Endothelial cell of umbilical vein (primary cell): ENCODE measurements around the gene EPX. TPM values are rescaled to one million over a fixed set of nuclear protein-coding genes. Genes with fewer than 3 reads are reported as not detected.

Source experiments
- BruUV-seq: library from RNA; stranded (reverse); fragments of 400-500 nt; replicated peaks from 2 replicates; lab custom pipeline; 2021; lab: Mats Ljungman, UMichigan
- CTCF ChIA-PET: fragments of 300-600, 350-600 bp; sonication (Branson Sonifier 250); formaldehyde crosslinking; loops from one replicate; lab custom pipeline; 2021; ENCODE audit warnings: antibody characterized with exemption, inconsistent platforms; lab: Charles Lee
- POLR2A ChIA-PET: fragments of 300-600, 350-600 bp; sonication (Branson Sonifier 250); formaldehyde crosslinking; loops from one replicate; lab custom pipeline; 2021; ENCODE audit warnings: antibody characterized with exemption, inconsistent platforms; lab: Charles Lee
- DNase-seq: peaks from one replicate; pipeline ENCODE4 v3.0.0-alpha.2; 2011; ENCODE audit warnings: low read depth, low spot score
- FAIRE-seq: peaks from 2 replicates; lab custom pipeline; 2011; peaks lifted over from hg19 to GRCh38; lab: Jason Lieb, UNC
- H2AFZ ChIP-seq: 2 replicates; pipeline ENCODE4 v1.6.0; 2012; ENCODE audit warnings: low read depth, low read length, control low read depth, inconsistent platforms
- H3K27ac ChIP-seq: 2 replicates; pipeline ENCODE4 v1.5.1; 2011; ENCODE audit warnings: low read depth, mild to moderate bottlenecking, control low read depth, low read length, moderate library complexity; ENCODE audit not compliant: insufficient read depth
- H3K27me3 ChIP-seq, 2 experiments: 2 replicates each; pipeline versions ENCODE4 v1.6.0 to v1.6.1; 2011; ENCODE audit warnings: low read length in 2 of 2, mixed read lengths in 1 of 2; ENCODE audit not compliant: control insufficient read depth in 2 of 2, insufficient read depth in 2 of 2
- H3K36me3 ChIP-seq, 2 experiments: 2 replicates in 1 of 2; 3 replicates in 1 of 2; pipeline ENCODE4 v1.5.1; 2011; ENCODE audit warnings: low read length in 2 of 2, mild to moderate bottlenecking in 1 of 2, moderate library complexity in 1 of 2; ENCODE audit not compliant: control insufficient read depth in 2 of 2, insufficient read depth in 2 of 2; ENCODE audit errors: extremely low read depth in 1 of 2
- H3K4me1 ChIP-seq: 3 replicates; pipeline ENCODE4 v1.5.1; 2011; ENCODE audit warnings: mild to moderate bottlenecking, low read length; ENCODE audit not compliant: control insufficient read depth, insufficient read depth; ENCODE audit errors: extremely low read depth
- H3K4me2 ChIP-seq: 2 replicates; pipeline ENCODE4 v1.6.1; 2011; ENCODE audit warnings: low read length, control low read depth, mixed read lengths; ENCODE audit not compliant: insufficient read depth
- H3K4me3 ChIP-seq, 3 experiments: fragments of 200-600 bp in 1 of 3; sonication (generic), shearing (Covaris generic) in 1 of 3; replicated peaks in 1 of 3; 2 replicates each; pipeline ENCODE4 v1.5.1; 2011 to 2016; ENCODE audit warnings: control low read depth in 3 of 3, low read length in 3 of 3, mild to moderate bottlenecking in 2 of 3, inconsistent platforms in 1 of 3, low read depth in 1 of 3, moderate library complexity in 1 of 3; ENCODE audit not compliant: insufficient read depth in 1 of 3
- H3K79me2 ChIP-seq: 2 replicates; pipeline ENCODE4 v1.6.0; 2012; ENCODE audit warnings: low read length, inconsistent platforms; ENCODE audit not compliant: control insufficient read depth, insufficient read depth
- H3K9ac ChIP-seq: replicated peaks from 2 replicates; pipeline ENCODE3; 2011; ENCODE audit warnings: low read length, control low read depth; ENCODE audit not compliant: insufficient read depth; ENCODE audit errors: extremely low read depth
- H3K9me1 ChIP-seq: replicated peaks from 3 replicates; pipeline ENCODE4 v1.6.0; 2011; ENCODE audit warnings: mild to moderate bottlenecking, low read length; ENCODE audit not compliant: control insufficient read depth, insufficient read depth; ENCODE audit errors: extremely low read depth
- H3K9me3 ChIP-seq: replicated peaks from 2 replicates; pipeline ENCODE4 v1.5.1; 2012; ENCODE audit warnings: low read length, inconsistent platforms; ENCODE audit not compliant: control insufficient read depth, insufficient read depth
- H4K20me1 ChIP-seq: replicated peaks from 2 replicates; pipeline ENCODE3; 2011; ENCODE audit warnings: mild to moderate bottlenecking, low read length; ENCODE audit not compliant: control insufficient read depth, insufficient read depth; ENCODE audit errors: extremely low read depth
- CTCF ChIP-seq, 2 donors: IDR thresholded peaks; 1 replicate in 1 of 2; 2 replicates in 1 of 2; pipeline ENCODE4 v1.5.1; 2011; ENCODE audit warnings: low read length in 2 of 2, mild to moderate bottlenecking in 2 of 2, moderate library complexity in 2 of 2, control low read depth in 1 of 2, inconsistent platforms in 1 of 2, low read depth in 1 of 2; ENCODE audit not compliant: insufficient read depth in 1 of 2; ENCODE audit errors: extremely low read depth in 1 of 2
- EZH2 ChIP-seq: IDR thresholded peaks from 2 replicates; pipeline ENCODE4 v1.6.1; 2012; ENCODE audit warnings: borderline replicate concordance, low read depth, mild to moderate bottlenecking, moderate library complexity, low read length, inconsistent platforms; ENCODE audit not compliant: severe bottlenecking
- FOS ChIP-seq: IDR thresholded peaks from 2 replicates; pipeline ENCODE4 v1.6.1; 2011; ENCODE audit warnings: mild to moderate bottlenecking, low read length, moderate library complexity, borderline replicate concordance; ENCODE audit not compliant: insufficient read depth
- GATA2 ChIP-seq: IDR thresholded peaks from 2 replicates; pipeline ENCODE4 v1.7.0; 2011; ENCODE audit warnings: low read depth, mild to moderate bottlenecking, moderate library complexity, mixed read lengths, low read length; ENCODE audit not compliant: insufficient read length, insufficient read depth
- JUN ChIP-seq: IDR thresholded peaks from 2 replicates; pipeline ENCODE4 v1.6.1; 2011; ENCODE audit warnings: borderline replicate concordance, low read depth; ENCODE audit not compliant: insufficient read length, insufficient read depth
- MAX ChIP-seq: IDR thresholded peaks from 2 replicates; pipeline ENCODE4 v1.6.1; 2011; ENCODE audit not compliant: insufficient read depth, insufficient read length
- MYC ChIP-seq: IDR thresholded peaks from one replicate; pipeline ENCODE4 v1.6.1; 2011; ENCODE audit warnings: mild to moderate bottlenecking, low read depth, low read length
- POLR2A ChIP-seq: IDR thresholded peaks from 2 replicates; pipeline ENCODE4 v1.6.1; 2012; ENCODE audit warnings: low read depth, mild to moderate bottlenecking, control low read depth, low read length
- POLR2AphosphoS5 ChIP-seq: IDR thresholded peaks from 2 replicates; pipeline ENCODE4 v1.6.1; 2012; ENCODE audit warnings: low read depth, mild to moderate bottlenecking, control low read depth, low read length, moderate library complexity; ENCODE audit not compliant: insufficient read depth
- dilution Hi-C: fragments of 300-500 bp; cut with MboI; formaldehyde crosslinking; loops from one replicate; pipeline ENCODE4 v1.15.0; 2019; ENCODE audit warnings: low sequenced_read_pairs; ENCODE audit not compliant: extremely low pct_ligation_motif_present
- intact Hi-C: fragments of 100-400 bp; cut with micrococcal nuclease; formaldehyde crosslinking; loops from one replicate; pipeline ENCODE4 v1.10.0; 2022
- polyA plus RNA-seq, 4 experiments: library from polyadenylated mRNA; depleted of rRNA in 3 of 4; stranded (reverse) in 3 of 4; unstranded in 1 of 4; fragments of >200 nt; gene quantifications; 2 replicates each; pipeline versions ENCODE4 v1.2.1 to v1.2.3, GENCODE V29; 2011 to 2012; ENCODE audit warnings: missing spikeins in 1 of 4
- total RNA-seq: library from RNA; stranded (reverse); gene quantifications from 2 replicates; pipeline ENCODE4 v1.2.3, GENCODE V29; 2021

Gene EPX
- total and polyA plus RNA-seq, 2 donors (not counting 3 experiments of a cell fraction or from before 2014, with no cell fraction given): not detected

GRCh38 chr17:58236394-58236793, 43.9 kb downstream of the EPX start:
- no peaks in the 10 kb centered on the region for H3K79me2 ChIP-seq
- H2AFZ ChIP-seq: no peak overlapping the region
- TF ChIP-seq GATA2 (no peak), MYC (no peak), EZH2 (no peak), CTCF (IDR thresholded peaks at IDR 0.05; ENCODE audit: extremely low read depth in 1 of 2, insufficient read depth in 1 of 2, low read depth in 1 of 2, low read length in 2 of 2) (no peak), POLR2A (no peak), MAX (no peak), JUN (no peak), POLR2AphosphoS5 (no peak), FOS (no peak)
- FAIRE-seq (no peak), DNase-seq (no peak)
- H4K20me1 ChIP-seq: no peaks in the 10 kb centered on the region
- no peaks in the 10 kb centered on the region for H3K9me1 ChIP-seq
- no peak overlapping the region for H3K4me3 ChIP-seq
- no TSS peak for BruUV-seq
- no peak overlapping the region for H3K27ac ChIP-seq
- POLR2A ChIA-PET: no interaction called here
- H3K27me3 ChIP-seq: peaks cover 10 to 21% of the 10 kb centered on the region in 2 experiments
- no peaks in the 10 kb centered on the region for H3K36me3 ChIP-seq
- dilution Hi-C loops: no loop called here
- intact Hi-C loops: no loop called here
- no peaks in the 10 kb centered on the region for H3K9me3 ChIP-seq
- no peaks in the 10 kb centered on the region for H3K4me1 ChIP-seq
- CTCF ChIA-PET: interaction anchor here (0.7 to 4.4 kb wide), 6 partner anchors 10 to 489 kb away, joined by 3 to 30 read pairs (median 3); no protein-coding TSS in a partner anchor
- no peak overlapping the region for H3K9ac ChIP-seq
- H3K4me2 ChIP-seq: no peak overlapping the region
